Effector CD4-positive, alpha-beta T cell (primary cell): ENCODE results near the gene SHISA8.

ENCODE experiments used
- DNase-seq: peaks from one replicate; pipeline ENCODE4 v3.0.0-alpha.2; 2020

The SHISA8 gene

GRCh38 chr22:41913842-41914534 lies 886 bp downstream of the SHISA8 start:
- no peak for DNase-seq

GRCh38 chr22:41913040-41913719 lies 1.7 kb downstream of the SHISA8 start:
- no peak for DNase-seq

- no peak for DNase-seq
These were observed 2.4 kb downstream of the SHISA8 start for GRCh38 chr22:41912338-41913039.

- no peak for DNase-seq
These were observed 3.8 kb downstream of the SHISA8 start for GRCh38 chr22:41911001-41911611.

- DNase-seq: no peak
These were observed 4.5 kb downstream of the SHISA8 start for GRCh38 chr22:41910050-41911000.

GRCh38 chr22:41909310-41910049 lies 5.4 kb downstream of the SHISA8 start:
- no peak for DNase-seq

- DNase-seq: no peak
These were observed 6.2 kb downstream of the SHISA8 start for GRCh38 chr22:41908411-41909309.

GRCh38 chr22:41907436-41908401 lies 7.2 kb downstream of the SHISA8 start:
- no peak for DNase-seq

- DNase-seq: no peak
These were observed 8.1 kb downstream of the SHISA8 start for GRCh38 chr22:41906822-41907221.

- DNase-seq: no peak
These were observed 9.3 kb downstream of the SHISA8 start for GRCh38 chr22:41905411-41906202.

GRCh38 chr22:41904450-41905410 lies 10.1 kb downstream of the SHISA8 start:
- no peak for DNase-seq

- DNase-seq: no peak
These were observed 11.9 kb downstream of the SHISA8 start for GRCh38 chr22:41902932-41903421.

GRCh38 chr22:41902016-41902415 lies 12.9 kb downstream of the SHISA8 start:
- DNase-seq: no peak

- no peak for DNase-seq
These were observed 14.1 kb downstream of the SHISA8 start for GRCh38 chr22:41900652-41901312.

- DNase-seq: no peak
These were observed 14.8 kb downstream of the SHISA8 start for GRCh38 chr22:41899992-41900651.

GRCh38 chr22:41899110-41899509 lies 15.8 kb downstream of the SHISA8 start:
- no peak for DNase-seq
